LHCN-M2 (cell line): ENCODE data around the gene SLC10A3. TPM values are rescaled to one million over a fixed set of nuclear protein-coding genes. Genes with fewer than 3 reads are reported as not detected.

Experiments
- DNase-seq: peaks from one replicate; pipeline ENCODE4 v3.0.0-alpha.2; 2012; ENCODE audit warnings: low read depth
- total RNA-seq: library from RNA; depleted of rRNA; stranded (reverse); fragments of >200 nt; gene quantifications from 2 replicates; pipeline ENCODE4 v1.2.3, GENCODE V29; 2014

Gene SLC10A3
- total RNA-seq, 1 experiment from 2014 or later, result 48.8 TPM

DNA sequence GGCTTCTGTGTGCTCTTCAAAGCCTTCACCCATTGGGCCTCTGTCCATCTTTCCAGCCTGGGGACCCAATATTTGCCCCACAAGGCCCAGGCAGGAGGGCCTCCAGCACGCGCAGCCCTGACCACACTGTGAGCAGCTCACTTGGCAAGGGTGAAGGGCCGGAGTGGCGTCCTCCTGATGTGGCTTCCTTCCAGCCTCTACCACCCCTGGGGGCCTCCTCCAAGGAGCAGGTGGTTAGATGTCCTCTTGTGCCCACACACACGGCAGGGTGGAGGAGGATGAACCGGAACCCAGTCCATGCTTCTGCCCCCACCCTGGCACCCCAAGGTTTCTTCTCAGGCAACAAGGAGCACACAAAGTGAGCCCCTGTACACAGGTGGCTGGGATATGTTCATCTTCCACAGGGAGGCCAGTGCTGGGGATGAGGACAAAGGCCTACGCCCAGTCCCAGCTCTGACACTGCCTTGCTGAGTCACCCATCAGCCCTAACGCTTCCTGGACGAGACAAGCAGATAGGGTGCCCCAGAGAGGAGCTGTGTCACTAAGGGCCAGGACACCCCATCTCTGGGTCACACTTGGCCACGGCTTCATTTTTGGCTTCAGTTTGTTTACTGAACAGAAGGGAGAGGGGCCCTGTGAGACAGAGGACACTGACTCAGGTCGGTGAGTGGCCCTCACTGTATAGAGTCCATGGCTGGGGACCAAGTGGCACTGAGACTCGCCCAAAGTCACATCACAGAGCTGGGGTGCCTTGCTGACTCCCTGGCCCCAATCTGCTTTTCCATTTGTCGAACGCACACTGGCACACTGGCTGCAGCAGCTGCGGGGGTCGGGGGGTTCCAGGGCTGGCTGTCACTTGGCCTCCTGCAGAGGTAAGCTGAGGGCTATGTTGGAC, 5.9 kb downstream of the SLC10A3 start:
- DNase-seq, result no peak

DNA sequence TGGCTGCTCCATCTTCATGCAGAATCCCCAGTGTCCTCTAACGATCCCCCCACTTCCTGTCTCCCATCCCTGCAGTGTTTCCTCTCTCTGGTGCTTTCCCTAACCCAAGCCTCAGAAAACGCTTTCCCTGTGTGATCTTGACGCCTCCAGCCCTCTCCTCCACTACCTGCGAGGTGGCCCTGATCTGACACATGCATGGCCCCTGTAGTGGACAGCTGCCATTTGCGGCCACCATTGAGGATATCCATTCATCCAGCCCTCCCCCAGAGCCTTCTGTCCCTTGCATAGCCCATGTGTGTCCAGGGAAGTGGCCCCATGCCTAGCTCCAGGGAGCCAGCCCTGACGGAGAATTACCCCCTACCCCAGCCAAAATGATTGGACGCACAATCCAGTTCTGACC, 7.1 kb downstream of the SLC10A3 start:
- no peak for DNase-seq

- no peak for DNase-seq
Measured at GRCh38 chrX:154482786-154483185, 7.6 kb downstream of the SLC10A3 start.

GRCh38 chrX:154481911-154482601, 8.4 kb downstream of the SLC10A3 start:
- no peak for DNase-seq

- DNase-seq, result no peak
Measured at GRCh38 chrX:154481195-154481594, 9.2 kb downstream of the SLC10A3 start.

GRCh38 chrX:154478728-154479622, 11.5 kb downstream of the SLC10A3 start, which contains the start of gene LAGE3:
Gene LAGE3 (minus strand): TSS chrX:154479281. CDS start chrX:154478915, 366 bp downstream.
- peak; percentile 82 for DNase-seq

GRCh38 chrX:154477891-154478477, 12.4 kb downstream of the SLC10A3 start:
- no peak for DNase-seq

DNA sequence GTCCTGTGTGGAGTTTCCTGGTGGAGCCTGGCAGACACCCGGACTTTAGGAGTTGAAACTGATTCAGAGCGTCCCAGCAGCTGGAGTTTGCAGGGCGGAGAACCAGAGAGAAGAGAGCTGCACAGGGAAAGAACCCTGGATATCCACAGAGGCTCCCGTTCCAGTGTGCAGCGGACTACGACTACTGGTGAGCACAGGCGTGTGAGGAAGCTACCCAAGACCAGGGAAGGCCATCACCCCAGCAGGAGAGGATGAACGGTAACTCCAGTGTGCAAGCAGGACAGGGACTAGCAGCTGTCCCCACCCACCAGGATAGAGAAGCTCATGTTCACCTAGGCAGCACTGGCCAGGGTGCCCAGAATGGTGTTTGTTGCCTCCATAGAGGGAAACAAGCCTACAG, 13.6 kb downstream of the SLC10A3 start:
- DNase-seq, result no peak

DNA sequence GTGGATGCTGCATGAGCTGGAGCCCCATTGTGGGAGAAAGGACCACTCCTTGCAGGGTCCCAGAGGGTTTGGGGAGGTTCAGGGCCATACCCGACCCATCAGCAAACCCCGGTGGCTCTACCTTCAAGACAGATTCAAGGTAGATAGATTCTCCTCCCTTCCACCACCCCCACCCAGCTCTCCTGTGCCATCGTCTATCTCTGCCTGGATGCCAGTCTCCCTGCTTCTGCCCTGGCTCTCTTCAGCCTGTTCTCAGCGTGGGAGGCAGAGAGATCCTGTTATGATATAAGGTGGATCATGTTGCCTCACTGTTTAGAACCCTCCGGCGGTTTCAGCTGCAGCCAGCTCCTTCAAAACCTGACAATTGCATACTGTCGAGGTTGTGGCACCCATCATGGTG, 16.7 kb downstream of the SLC10A3 start:
- DNase-seq, result no peak

GRCh38 chrX:154472685-154473632, 17.5 kb downstream of the SLC10A3 start:
- no peak for DNase-seq

GRCh38 chrX:154471839-154472684, 18.4 kb downstream of the SLC10A3 start:
- no peak for DNase-seq

DNA sequence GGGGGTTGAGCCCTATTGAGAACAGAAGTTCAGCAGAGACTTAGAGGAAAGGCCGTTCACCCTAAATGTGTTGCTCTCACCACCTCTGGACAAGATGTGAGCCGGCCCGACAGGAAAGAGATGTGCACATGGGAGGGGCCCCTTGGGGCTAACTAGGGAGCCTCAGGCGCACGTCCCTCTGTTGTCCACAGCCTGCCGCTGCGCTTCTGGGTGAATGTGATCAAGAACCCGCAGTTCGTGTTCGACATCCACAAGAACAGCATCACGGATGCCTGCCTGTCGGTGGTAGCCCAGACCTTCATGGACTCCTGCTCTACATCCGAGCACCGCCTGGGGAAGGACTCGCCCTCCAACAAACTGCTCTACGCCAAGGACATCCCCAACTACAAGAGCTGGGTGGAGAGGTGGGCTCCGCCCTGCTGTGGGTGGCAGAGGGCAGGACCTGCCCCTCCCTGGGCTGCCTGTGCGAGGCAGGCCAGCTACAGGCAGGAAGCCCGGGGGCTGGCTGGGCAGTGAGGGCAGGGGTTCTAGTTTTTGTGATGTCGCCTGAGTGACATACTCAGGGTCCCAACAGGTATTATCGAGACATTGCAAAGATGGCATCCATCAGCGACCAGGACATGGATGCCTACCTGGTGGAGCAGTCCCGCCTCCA, 19.4 kb downstream of the SLC10A3 start:
- DNase-seq, result no peak

DNA sequence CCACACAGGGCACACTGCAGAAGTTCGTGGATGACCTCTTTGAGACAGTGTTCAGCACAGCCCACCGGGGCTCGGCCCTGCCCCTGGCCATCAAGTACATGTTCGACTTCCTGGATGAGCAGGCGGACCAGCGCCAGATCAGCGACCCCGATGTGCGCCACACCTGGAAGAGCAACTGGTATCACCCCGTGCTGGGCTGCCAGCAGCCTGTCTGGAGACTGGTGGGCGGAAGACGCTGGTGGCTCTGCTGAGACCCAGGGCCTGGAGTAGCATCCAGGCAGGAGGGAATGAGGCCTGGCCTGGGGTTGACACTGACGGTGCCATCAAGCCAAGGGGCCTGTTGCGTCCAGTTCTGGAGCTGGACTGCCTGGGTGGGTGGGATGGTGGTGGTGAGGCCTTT, 20.0 kb downstream of the SLC10A3 start:
- no peak for DNase-seq

DNA sequence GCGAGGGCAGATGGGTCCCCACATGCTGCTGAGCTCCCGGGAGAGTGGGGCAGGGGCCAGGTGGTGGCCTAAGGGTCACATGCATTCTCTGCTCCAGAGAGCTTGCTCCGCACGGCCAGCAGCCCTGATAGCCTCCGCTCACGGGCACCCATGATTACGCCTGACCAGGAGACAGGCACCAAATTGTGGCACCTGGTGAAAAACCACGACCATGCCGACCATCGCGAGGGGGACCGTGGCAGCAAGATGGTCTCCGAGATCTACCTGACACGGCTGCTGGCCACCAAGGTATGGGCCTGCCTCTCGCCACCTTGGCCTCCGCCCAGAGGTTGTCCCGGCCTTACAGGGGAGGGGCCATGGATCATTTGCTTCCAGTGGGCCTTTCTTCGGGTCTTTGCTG, 20.5 kb downstream of the SLC10A3 start:
- DNase-seq, result no peak

GRCh38 chrX:154469114-154469513, 21.3 kb downstream of the SLC10A3 start:
- no peak for DNase-seq

GRCh38 chrX:154468217-154468616, 22.2 kb downstream of the SLC10A3 start:
- DNase-seq, result no peak

DNA sequence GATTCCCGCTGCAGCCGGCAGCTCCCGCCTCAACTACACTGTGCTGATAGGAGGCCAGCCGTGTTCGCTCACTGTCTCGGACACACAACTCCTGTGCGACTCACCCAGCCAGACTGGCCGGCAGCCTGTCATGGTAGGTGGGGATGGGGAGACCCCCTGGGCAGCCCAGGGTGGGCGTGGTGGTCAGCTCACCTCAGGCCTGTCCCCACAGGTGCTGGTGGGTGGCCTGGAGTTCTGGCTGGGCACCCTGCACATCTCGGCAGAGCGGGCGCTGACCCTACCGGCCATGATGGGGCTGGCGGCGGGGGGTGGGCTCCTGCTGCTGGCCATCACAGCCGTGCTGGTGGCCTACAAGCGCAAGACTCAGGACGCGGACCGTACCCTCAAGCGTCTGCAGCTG, 22.9 kb downstream of the SLC10A3 start:
- DNase-seq, result no peak

DNA sequence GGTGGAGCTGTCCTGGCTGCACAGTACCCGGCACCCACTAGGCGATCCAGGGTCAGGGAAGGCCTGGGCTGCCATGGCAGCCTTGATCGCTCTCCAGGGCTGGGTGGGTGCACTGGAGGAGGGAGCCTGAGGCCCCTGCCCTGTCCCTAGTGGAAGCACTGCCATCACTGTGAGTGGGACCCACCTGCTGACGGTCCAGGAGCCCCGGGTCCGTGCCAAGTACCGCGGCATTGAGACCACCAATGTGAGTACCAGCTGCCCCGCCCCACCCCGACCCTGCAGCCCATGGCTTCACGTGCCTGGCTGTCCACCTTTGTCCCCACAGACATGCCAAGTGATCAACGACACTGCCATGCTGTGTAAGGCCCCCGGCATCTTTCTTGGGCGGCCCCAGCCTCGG, 23.5 kb downstream of the SLC10A3 start:
- no peak for DNase-seq

GRCh38 chrX:154466036-154466435, 24.4 kb downstream of the SLC10A3 start:
- no peak for DNase-seq
